Activated T-cell treated with anti-CD3 and anti-CD28 coated beads, Interleukin-2, amount 50 U/mL, for 48 hours (primary cell): Measurements from ENCODE around the gene ACO2.

Experiments used
- DNase-seq, 2 experiments: peaks; one replicate each; pipeline ENCODE4 v3.0.0-alpha.2; 2020

Gene ACO2

DNA sequence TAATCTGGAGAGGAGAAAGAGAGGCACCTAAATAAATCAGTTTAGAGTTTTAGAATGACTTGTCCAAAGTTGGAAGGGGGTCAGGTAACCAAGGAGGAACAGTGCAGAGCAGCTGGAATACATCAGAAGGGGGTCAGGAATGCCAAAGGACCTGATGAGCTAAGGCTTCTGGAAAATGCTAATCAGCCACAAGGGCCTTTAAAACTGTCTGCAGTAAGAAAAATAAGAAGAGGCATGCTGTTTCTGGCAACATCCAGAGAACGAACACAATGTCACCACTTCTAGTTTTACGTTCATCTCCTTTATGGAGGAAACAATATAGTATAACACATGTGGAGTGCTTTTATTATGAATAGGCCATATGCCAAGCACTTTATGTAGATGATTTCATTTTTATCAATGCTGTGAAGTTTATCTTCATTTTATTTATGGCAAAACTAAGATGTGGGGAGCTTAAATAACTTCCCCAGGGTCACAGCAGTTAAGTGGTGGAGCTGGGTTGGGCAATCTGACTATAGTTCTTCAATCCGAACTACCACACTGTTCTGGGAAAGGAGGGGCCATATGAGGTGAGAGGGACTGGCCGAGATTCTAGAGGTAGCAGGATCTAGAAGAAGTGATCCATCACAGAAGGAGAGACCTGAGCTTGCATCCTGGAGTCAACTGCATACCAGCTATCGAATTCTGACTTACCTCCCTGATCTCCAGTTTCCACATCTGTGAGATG lies 22.6 kb downstream of the ACO2 start:
- no peak for DNase-seq

DNA sequence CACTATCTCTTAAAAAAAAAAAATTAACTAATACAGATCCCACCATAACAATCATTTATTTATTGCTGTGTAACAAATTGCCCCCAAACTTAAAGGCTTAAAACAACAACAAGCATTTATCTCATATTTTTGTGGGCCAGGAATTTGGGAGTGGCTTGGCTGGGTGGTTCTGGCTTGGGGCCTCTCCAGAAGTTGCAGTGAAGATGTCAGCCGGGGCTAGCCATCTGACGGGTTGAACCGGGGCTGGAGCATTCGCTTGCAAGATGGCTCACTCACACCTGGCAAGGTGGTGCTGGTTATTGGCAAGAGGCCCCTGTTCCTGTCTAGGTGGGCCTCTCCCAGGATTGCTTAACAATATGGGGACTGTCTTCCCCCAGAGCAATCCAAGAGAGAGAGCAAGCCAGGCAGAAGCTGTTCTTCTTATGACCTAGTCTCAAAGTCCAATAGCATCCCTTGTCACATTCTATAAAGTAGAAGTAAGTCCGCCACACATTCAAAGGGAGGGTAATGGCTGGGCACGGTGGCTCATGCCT lies 29.5 kb downstream of the ACO2 start:
- DNase-seq = no peak

DNA sequence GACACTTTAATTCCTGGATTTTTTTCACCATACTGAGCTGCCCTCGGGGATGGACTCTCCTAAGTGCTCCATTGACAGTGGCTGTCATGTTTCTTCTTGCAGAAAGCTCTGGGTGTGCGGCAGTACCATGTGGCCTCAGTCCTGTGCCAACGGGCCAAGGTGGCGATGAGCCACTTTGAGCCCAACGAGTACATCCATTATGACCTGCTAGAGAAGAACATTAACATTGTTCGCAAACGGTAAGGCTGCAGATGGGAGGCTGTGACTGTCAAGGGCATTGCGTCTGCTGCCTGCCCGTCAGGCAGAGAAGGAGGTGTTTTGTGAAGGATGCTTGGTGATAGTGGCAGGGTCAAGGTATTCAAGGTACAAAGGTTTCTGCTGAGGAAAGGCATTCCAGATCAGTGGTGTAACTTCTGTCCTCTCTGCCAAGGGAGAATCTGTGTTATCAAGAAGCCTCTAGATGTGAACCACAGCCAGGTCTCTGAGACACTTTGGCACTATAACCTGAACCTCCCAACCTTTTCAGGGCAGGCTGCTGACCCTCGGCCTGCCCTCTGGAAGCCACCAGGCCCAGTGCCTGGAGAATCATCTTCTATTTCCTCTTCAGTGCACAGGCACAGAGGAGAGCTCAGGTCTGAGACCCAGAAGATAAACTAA lies 30.8 kb downstream of the ACO2 start:
- no peak for DNase-seq

DNA sequence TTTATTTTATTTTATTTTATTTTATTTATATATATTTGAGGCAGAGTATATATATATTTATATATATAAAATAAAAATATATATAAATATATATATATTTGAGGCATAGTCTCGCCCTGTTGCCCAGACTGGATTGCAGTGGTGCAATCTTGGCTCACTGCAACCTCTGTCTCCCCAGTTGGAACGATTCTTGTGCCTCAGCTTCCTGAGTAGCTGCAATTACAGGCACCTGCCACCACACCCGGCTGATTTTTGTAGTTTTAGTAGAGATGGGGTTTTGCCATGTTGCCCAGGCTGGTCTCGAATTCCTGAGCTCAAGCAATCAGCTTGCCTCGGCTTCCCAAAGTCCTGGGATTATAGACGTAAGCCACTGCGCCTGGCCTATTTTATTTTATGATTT lies 31.4 kb downstream of the ACO2 start:
- DNase-seq = no peak

DNA sequence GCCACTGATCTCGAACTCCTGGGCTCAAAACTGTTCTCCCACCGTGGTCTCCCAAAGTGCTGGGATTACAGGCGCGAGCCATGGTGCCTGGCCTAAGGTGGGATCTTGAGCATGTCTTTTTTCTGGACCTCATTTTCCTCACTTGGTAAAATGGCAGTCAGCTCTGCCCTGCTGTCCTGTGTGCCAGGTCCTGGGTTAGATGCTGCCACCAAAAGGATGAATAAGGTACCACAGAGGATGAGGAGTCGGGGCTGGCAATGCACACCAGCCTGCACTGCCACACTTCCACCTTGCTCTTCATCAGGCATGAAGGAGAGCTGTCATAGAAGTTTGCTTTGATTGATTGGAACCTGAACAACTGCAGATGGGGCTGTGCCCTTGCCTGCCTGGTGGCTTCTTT lies 32.3 kb downstream of the ACO2 start:
- peak in 1 of 2 experiments; percentile 28 for DNase-seq

DNA sequence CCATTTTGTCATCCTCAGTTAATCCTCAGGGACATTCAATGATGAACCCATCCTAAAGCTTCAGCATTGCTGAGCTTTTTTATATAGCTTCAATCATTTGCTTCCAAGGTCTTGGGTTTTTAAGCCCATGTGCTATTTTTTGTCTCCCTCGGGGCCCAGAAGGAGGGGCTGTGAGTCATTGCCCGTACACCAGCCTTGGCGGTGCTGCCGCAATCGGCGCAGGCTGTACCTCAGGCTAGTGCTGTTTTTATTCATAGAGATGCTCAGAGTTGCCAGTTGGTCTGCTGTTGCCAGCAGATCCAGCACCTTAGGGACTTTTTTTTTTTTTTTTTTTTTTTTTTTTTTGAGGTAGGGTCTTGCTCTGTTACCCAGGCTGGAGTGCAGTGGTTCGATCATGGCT lies 35.5 kb downstream of the ACO2 start:
- no peak for DNase-seq

DNA sequence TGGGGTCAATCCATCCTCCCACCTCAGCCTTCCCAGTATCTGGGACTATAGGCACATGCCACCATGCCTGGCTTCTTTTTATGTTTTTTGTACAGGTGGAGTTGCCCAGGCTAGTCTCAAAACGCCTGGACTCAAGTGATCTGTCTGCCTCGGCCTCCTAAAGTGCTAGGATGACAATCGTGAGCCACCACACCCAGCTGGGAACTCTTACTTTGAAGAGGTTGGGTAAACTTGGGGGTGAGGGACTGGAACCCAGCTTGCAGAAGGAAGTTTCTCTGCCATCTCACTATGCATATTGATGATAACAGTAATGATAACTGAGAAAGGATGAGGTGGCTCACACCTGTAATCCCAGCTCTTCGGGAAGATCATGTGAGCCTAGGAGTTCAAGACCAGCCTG lies 35.9 kb downstream of the ACO2 start:
- DNase-seq = no peak

DNA sequence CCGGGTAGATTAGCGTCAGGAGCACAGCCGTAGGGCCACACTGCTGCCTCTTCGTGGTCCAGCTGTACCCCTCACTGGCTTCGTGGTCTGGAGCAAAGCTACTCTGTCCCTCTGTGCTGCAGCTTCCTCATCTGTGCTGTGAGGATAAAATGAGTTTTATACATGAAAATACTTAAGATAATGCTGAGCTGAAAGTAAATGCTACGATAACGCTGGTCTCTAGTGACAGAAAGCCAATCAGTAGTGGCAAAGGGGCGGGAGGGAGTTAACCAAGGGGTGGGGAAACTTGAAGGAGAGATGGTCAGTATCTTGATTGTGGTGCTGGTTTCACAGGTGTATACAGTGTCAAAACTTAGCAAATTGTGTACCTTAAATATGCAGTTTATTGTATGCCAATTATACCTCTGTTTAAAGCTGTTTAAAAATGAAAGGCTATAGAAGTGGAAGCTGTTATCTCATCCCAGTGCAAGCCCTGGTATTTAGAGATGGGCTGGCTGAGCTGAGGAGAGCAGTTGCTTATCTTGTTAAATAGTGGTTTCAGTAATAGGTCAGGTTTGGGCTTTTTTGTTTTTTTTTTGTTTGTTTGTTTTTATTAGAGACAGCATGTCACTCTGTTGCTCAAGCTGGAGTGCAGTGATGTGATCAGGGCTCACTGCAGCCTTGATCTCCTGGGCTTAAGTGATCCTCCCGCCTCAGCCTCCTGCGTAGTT lies 36.7 kb downstream of the ACO2 start:
- no peak for DNase-seq

DNA sequence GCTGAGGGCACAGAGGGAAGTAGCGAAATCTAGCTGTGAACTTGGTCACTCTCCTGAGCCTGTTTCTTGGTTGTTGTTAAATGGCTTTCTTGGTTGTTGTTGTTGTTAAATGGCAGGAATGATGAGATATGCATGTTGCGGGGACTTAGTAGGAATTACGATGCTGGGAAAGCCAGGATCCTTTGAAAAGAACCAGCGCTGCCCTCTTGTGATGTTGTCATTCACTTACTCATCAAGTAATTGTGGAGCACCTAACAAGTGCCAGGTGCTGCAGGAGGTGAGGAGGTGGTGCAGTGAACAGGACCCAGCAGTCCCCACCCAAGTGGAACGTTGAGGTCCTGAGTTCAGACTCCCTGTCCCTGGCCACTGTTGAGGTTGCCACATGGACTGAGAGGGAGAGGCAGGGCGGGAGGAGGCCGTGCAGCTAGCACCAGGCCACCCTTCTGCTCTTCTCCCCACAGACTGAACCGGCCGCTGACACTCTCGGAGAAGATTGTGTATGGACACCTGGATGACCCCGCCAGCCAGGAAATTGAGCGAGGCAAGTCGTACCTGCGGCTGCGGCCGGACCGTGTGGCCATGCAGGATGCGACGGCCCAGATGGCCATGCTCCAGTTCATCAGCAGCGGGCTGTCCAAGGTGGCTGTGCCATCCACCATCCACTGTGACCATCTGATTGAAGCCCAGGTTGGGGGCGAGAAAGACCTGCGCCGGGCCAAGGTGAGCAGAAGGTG lies 38.6 kb downstream of the ACO2 start:
- no peak for DNase-seq

DNA sequence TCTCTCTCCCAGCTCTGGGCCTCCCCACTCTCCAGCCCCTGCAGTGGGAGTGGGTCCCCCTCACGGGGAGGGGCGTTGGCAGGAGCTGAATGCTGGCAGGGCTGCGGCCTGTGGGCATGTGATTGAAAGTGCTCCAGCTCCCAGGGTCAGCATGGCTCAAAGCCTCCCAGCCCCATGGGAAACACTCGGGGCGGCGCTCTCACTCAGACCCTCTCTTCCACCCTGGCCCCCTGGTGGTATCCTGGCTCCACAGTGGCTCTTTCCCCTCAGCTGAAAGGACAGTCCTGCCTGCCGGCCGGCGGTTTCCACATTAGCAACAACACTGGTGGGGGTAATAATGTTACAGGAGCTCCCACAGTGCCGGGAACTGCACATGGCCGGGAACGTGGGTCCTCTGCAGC lies 39.9 kb downstream of the ACO2 start:
- DNase-seq = no peak

DNA sequence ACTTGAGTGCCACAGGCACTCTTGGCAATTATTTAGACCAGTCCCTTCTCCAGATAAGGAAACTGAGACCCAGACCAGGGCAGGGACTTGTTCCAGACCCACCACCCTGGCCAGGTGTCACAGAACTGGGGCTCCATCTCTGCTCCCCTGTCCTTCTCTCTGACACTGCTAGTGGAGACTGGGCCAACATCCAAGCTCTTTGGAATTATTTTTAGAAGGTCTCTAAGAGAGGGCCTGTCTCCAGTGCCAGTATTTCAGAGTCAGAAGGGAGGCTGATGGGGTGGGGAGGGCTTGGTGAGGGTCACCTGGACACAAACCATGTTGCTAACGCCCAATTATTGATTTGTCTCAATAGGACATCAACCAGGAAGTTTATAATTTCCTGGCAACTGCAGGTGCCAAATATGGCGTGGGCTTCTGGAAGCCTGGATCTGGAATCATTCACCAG lies 42.6 kb downstream of the ACO2 start:
- no peak for DNase-seq

DNA sequence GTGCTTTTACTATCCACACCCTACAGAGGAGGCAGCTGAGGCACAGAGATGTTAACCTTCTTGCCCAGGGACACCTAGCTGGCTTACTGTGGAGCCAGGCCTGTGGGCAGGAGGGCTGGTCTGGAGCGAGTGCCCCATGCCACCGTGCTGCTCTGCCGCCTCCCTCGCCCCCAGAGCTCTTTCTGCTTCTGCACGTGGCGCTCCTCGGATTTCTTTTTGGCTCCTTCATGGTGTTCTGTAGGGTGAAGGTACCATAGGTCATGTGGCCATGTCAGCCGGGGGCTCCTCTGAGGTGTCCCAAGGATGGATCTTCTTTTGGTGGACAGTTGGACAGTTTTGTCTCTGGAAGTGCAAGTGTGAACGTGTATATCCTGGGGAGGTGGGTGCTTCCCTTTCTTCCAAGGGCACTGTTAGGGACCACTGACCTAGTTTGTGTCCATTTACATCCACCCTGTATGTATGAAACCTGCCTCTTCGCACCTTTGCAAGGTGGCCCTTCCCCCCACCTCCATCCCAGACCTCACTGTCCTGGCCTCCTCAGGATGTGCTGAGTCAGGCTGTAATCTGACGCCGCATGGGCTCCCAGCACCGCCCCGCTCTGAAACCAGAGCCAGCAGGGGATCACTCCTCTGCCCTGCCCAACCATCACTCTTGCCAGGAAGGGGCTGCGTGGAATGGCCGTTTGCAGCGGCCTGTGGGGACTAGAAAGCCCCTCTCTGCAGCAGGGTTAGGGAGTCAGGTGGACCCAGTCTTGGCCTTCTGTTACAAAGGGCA lies 43.7 kb downstream of the ACO2 start:
- no peak for DNase-seq

DNA sequence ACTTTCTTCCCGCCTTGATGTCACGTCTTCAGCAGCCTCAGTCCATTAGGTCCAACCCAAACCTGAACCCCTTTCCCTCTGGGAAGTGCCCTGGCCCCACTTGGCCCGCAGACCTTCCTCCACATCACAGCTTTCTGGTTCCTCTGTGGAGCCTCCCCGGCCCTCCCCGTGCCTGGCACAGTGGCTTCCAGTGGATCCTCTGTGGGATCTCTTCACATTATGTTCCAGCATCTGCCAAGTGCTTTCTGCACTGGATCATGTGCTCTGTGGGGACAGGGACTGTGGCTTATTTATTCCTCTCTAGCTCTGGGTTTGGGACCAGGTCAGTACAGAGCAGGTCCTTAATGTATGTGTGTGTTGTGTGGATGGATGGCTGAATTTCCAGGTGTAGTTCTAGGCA lies 44.5 kb downstream of the ACO2 start:
- DNase-seq = no peak

DNA sequence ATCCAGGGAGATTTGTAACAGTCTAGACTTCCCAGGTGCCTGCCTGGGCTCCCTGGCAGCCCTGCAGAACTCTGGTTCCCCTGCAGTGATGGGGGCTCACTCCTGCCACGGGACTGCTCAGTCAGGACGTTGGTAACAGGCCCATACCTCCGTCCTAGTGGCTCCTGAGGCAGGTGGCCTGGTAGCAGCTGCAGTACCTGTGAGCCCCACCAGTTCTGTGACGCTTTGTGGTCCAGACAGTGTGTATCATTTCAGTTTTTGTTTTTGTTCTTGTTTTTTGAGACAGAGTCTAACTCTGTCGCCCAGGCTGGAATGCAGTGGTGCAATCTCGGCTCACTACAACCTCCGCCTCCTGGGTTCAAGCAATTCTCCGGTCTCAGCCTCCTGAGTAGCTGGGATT lies 47.5 kb downstream of the ACO2 start:
- DNase-seq = no peak

DNA sequence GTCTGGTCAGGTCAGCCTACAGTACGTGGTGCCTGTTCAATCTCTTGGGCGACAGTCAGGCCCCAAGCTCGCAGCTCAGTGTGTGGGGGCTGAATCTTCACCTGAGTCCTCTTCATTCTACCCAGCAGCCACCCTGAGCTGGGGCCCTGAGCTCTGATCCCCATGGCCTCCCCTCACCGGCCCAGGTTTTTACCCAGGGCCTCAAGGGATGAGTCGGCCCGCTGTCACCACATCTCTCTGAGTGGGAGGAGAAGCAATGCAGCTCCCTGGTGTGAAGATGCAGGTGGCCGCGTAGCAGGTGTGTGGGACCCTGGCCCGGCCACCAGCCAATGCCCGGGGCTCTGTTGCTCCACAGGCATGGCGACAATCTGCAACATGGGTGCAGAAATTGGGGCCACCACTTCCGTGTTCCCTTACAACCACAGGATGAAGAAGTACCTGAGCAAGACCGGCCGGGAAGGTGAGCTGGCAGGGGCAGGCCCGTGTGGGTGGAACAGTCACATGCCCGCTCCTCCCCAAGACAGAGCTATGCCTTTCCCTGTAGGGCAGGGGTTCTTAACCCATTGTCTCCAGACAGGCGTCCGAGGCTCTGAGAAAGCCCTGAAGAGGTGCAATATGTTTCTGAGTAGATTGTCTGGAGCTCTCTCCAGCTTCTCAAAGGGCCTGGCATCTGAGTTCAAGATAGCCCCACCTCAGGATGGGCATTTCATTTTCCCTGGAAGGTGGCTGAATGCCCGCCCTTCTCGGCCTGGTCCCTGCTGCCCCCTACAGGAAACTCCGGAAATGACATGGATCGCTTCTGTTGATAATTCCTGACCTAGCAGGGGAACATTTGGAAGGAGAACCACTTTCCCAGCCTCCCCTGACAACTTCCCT lies 48.5 kb downstream of the ACO2 start:
- peak; percentile 63 to 72 for DNase-seq

DNA sequence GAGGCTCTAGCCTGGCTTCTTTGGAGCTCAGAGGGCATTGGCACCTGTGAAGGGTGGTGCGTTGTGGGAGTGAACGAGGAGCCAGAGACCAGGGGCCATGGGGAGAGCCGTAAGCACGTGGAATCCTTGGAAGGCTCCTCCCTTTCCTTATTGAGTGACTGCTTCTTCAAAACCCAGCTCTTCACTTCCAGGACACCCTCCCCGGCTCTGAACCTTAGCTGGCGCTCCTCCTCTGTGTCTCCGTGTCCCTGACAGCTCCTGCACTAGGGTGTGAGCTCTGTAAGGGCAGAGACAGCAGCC lies 49.1 kb downstream of the ACO2 start:
- no peak for DNase-seq

DNA sequence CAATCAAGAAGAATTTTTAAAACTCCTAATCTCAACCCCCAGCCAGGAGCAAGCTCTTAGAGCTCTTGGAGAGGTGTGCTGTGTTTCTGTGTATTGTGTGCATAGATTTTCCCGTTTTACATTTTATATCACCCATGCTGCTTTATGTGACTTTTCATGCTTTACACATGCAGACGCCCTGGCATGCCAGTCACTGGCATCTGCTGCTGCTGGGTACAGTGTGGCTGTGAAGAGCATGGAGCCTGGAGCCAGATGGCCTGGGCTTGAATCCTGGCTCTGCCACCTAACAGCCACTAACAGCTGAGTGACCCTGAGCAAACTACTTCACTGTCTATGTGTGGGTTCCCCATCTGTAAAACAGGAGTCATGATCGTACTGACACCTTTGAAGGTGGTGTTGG lies 52.2 kb downstream of the ACO2 start:
- no peak for DNase-seq

DNA sequence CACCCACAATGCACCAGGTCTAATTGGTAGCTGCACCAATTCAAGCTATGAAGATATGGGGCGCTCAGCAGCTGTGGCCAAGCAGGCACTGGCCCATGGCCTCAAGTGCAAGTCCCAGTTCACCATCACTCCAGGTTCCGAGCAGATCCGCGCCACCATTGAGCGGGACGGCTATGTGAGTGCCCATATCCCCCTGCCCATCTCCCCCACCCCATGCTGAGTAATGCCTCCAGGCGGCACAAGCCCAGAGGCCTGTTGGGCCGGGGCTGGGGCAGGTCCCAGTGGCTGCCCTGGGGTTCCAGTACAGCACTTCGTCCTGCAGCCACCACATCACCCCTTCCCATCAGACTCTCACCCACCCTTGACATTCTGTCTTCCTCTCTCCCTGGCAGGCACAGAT lies 53.9 kb downstream of the ACO2 start:
- DNase-seq = no peak

DNA sequence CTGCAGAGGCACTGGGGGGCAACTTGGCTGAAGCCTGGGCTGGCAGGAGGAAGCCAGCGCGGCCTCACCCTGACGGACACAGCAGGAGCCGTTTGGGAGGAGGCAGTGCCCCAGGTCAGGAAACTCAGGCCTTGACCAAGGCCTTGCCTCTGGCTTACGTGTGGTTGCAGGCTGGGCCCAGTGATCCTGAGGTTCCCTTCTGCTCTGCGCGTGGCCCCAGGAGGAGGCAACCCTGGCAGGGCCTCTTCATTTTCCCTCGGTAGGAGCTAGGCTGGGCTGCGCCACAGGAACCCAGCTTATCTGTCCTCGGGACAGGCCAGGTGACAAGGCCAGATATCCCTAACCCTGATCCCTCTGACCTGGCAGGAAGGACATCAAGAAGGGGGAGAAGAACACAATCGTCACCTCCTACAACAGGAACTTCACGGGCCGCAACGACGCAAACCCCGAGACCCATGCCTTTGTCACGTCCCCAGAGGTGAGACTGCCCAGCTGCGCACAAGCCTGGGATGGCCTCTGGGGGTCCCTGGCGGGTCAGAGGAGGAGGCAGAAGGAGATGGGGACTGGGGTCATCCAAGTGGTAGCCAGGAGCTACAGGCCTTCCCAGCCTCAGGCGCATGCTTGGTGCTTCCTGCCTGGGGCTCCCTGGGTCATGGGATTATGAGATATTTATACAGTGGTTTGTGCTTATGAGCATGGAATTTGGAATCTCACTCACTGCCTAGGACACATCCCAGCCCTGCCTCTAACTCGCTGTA lies 54.7 kb downstream of the ACO2 start:
- no peak for DNase-seq

DNA sequence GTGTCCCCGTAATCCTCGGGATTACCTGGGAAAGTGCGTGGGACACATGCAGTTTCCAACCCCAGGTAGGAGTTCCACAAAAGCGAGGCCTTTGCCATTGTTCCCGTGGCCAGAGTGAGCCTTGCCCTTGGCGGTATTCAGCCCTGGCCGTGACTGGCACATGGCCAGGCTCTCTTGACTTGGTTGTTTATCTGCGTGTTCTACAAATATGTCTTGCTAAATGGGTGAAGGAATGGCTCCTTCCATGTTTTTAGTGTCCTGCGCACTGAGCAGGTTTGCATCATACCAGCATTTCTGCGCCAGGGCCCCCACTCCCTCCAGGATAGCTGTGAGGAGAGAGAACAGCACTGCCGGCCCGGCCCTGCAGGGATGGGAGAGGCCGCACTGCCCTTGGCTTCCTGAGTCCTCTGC lies 55.3 kb downstream of the ACO2 start:
- no peak for DNase-seq
